Glutamatergic neuron (in vitro differentiated cells): Measurements from ENCODE around the gene ACP2. TPM values are rescaled to one million over a fixed set of nuclear protein-coding genes. Genes with fewer than 3 reads are reported as not detected.
"Not testable (repeated sequence)": the region's sequence is repeated elsewhere in the genome, so short reads cannot be mapped to it uniquely, and the experiment has no call there.

ENCODE experiments used
- DNase-seq: peaks from one replicate; pipeline ENCODE4 v3.0.0; 2022
- H3K27ac Mint-ChIP-seq: one replicate; pipeline ENCODE4 v1.8.0; 2020; ENCODE audit warnings: mild to moderate bottlenecking, mixed read lengths, inconsistent platforms; ENCODE audit not compliant: unreplicated experiment
- H3K27me3 Mint-ChIP-seq: one replicate; pipeline ENCODE4 v1.8.0; 2020; ENCODE audit warnings: mild to moderate bottlenecking, moderate library complexity, mixed read lengths, inconsistent platforms; ENCODE audit not compliant: unreplicated experiment
- H3K36me3 Mint-ChIP-seq: one replicate; pipeline ENCODE4 v1.8.0; 2020; ENCODE audit warnings: mild to moderate bottlenecking, mixed read lengths, inconsistent platforms; ENCODE audit not compliant: unreplicated experiment
- H3K4me1 Mint-ChIP-seq: one replicate; pipeline ENCODE4 v1.8.0; 2020; ENCODE audit warnings: mild to moderate bottlenecking, low read depth, mixed read lengths, inconsistent platforms; ENCODE audit not compliant: unreplicated experiment
- H3K4me3 Mint-ChIP-seq: one replicate; pipeline ENCODE4 v1.8.0; 2020; ENCODE audit warnings: mild to moderate bottlenecking, mixed read lengths, inconsistent platforms; ENCODE audit not compliant: unreplicated experiment
- H3K9me3 Mint-ChIP-seq: one replicate; pipeline ENCODE4 v1.8.0; 2020; ENCODE audit warnings: mild to moderate bottlenecking, moderate library complexity, mixed read lengths, inconsistent platforms; ENCODE audit not compliant: unreplicated experiment
- CTCF ChIP-seq: fragments of 200-600 bp; sonication (generic); IDR thresholded peaks from one replicate; pipeline ENCODE4 v1.5.0; 2021; ENCODE audit not compliant: partially characterized antibody, unreplicated experiment
- total RNA-seq: library from RNA; stranded (reverse); fragmentation: NEBNext Ultra II Directional; extraction: Animal tissue kit (Norgen Biotek cat#: 25700); gene quantifications from one replicate; pipeline ENCODE4 v1.2.1, GENCODE V29; 2021; ENCODE audit not compliant: unreplicated experiment

ACP2 gene
- total RNA-seq, 1 donor from 2014 or later: 44.3 TPM

GRCh38 chr11:47215366-47215910, 33.2 kb downstream of the ACP2 start:
- Mint-ChIP-seq H3K9me3 (peaks cover 7% of the 10 kb centered on the region), H3K4me1 (peaks cover 4% of the 10 kb centered on the region), H3K4me3 (peak overlapping the region; percentile 90), H3K27ac (peak overlapping the region; percentile 82), H3K36me3 (no peaks in the 10 kb centered on the region), H3K27me3 (peaks cover 2% of the 10 kb centered on the region)
- no peak for DNase-seq
- TF ChIP-seq CTCF: no peak

GRCh38 chr11:47213950-47214565, 34.6 kb downstream of the ACP2 start:
- Mint-ChIP-seq H3K27me3 (peaks cover 2% of the 10 kb centered on the region), H3K4me3 (peak overlapping the region; percentile 94), H3K27ac (peak overlapping the region; percentile 94), H3K36me3 (no peaks in the 10 kb centered on the region), H3K4me1 (peaks cover 4% of the 10 kb centered on the region), H3K9me3 (peaks cover 7% of the 10 kb centered on the region)
- TF ChIP-seq CTCF: no peak
- DNase-seq: peak; percentile 60

GRCh38 chr11:47212938-47213337, 35.7 kb downstream of the ACP2 start:
- no peak for DNase-seq
- H3K9me3 Mint-ChIP-seq: peaks cover 7% of the 10 kb centered on the region
- no peaks in the 10 kb centered on the region for H3K36me3 Mint-ChIP-seq
- no peak overlapping the region for H3K4me3 Mint-ChIP-seq
- H3K27ac Mint-ChIP-seq: no peak overlapping the region
- H3K4me1 Mint-ChIP-seq: no peaks in the 10 kb centered on the region
- TF ChIP-seq CTCF: no peak
- H3K27me3 Mint-ChIP-seq: peaks cover 2% of the 10 kb centered on the region

GRCh38 chr11:47208628-47209027, 40.0 kb downstream of the ACP2 start:
- H3K27ac Mint-ChIP-seq: no peak overlapping the region
- H3K36me3 Mint-ChIP-seq: no peaks in the 10 kb centered on the region
- no peak for TF ChIP-seq CTCF

GRCh38 chr11:47208008-47208552, 40.5 kb downstream of the ACP2 start:
- H3K27ac Mint-ChIP-seq, H3K36me3 Mint-ChIP-seq, H3K9me3 Mint-ChIP-seq, DNase-seq, H3K4me3 Mint-ChIP-seq, H3K27me3 Mint-ChIP-seq, H3K4me1 Mint-ChIP-seq: not testable (repeated sequence)

More at GRCh38 chr11:47208628-47209027, 40.0 kb downstream of the ACP2 start:
- Mint-ChIP-seq H3K27me3 (no peaks in the 10 kb centered on the region), H3K4me3 (no peak overlapping the region), H3K4me1 (no peaks in the 10 kb centered on the region), H3K9me3 (no peaks in the 10 kb centered on the region)
- DNase-seq: no peak
